Stimulated activated CD4-positive, alpha-beta T cell treated with anti-CD3 and anti-CD28 coated beads, TNF-alpha, amount 100 ng/mL, for 1 hour (primary cell): Measurements from ENCODE around the gene PASK.

Source experiments
- DNase-seq, 3 donors: peaks; one replicate each; pipeline ENCODE4 v3.0.0-alpha.2; 2020; ENCODE audit warnings: low read depth in 3 of 3, low spot score in 1 of 3

The PASK gene

DNA sequence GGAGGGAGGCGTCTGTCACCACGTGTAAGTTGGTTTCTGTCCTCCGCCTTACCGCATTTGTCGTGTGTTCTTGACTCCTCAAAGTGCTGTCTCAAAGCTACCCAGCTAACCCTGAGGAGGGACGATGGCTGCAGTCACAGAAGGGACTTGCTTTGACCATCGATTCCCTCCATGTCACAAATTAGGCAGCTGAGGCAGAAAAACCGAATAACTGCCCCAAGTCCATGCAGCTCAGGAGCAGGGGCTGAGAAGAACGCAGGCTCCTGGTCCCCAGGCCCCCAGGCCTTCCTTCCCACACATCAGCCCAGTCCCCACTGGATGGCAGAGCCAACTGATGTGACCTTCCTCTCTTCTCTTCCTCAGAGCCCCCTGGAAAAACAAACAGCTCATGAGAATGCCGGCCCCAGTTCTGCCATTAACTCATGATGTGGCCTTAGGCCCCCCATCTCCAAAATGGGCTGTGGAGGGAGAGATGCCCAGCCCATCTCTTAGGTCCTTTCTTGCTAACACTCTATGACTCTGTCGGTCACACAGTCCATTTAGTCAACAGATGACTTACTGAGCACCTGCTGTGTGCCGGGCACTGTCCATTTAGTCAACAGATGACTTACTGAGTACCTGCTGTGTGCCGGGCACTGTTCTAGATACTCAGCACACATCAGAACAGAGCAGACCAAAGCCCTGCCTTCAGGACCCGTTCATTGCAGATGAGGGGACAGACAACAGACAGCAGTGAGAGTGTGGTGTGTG lies 66.8 kb downstream of the PASK start:
- no peak for DNase-seq

DNA sequence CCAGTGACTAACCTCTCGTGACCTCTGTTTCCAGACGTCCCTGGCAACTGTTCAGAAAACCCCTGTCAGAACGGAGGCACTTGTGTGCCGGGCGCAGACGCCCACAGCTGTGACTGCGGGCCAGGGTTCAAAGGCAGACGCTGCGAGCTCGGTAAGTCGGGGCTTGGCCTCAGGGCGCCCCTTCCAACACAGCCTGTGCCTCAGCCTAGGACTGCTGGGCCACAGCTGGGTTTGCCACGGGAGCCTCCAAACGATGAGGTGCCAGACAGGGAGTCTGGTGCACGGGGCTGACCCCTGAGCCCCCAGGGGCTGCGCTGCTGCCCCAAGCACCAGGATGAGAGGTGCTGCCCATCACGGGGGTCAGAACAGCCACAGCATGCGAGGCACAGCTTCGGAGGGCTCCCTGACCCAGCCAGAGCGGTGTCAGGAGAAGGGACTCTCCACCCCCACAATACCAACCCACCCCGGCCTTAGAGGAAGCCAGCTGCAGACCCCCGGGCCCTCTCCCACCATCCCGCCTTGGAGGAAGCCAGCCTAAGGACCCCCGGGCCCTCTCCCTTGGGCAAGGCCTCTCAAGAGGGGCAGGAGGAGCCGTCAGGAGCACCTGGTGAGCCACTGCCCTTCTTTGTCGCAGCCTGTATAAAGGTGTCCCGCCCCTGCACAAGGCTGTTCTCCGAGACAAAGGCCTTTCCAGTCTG lies 67.5 kb downstream of the PASK start:
- DNase-seq: no peak

DNA sequence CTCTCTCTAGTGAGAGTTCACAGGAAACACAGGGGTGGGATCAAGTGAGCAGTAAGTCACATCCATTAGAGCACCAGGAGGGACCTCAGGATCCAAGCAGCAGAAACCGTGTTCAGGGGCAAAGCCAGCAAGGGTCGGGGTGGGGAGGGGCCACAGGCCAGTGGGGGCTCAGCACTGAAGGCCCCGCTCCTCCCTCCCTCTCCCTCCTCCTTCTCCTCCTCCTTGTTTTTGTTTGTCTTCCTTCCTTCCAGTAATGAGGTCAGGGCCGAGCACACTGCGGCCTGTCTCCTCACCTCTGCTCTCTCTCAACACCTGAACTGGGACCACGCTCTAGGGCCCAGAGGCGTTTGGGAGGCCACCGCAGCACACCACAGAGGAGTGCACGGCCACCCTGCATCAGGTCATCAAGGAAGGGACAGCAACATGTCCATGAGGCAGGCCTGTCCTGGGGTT lies 68.1 kb downstream of the PASK start:
- DNase-seq: no peak

DNA sequence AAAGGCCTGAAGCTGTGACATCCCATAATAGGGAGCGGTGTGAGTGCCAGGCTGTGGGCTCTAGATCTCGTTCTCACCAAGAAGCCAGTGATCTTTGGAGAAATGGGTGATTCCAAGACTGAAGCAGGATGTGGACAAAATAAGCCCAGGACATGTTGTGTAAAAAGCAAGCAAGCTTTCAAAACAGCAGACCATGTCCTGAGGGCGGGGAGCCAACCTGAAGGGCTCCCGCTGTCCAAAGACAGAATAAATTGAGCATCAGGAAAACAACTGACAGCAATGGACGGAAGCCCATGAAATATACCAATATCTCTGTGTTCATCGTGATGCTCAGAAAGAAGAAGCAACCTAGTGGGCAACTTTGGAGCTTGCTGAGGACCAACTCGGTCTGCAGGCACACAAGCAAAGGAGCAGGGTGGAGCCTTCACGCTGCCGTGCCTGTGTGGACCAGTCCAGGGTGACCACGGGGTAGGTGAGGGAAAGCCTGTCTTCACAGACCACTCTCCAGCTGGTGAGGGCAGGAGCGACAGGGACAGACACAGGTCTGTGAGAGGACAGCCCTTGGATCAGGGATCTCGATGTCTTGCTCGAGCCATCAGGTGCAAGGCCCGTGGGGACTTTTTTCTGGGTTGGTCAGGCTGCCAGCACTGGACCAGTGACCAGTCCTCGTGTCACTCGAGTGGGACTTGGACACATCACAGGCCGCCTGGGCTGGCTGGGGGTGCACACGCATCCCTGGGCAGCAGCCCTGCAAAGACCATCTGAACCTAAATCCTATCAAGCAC lies 68.7 kb downstream of the PASK start:
- DNase-seq: no peak

DNA sequence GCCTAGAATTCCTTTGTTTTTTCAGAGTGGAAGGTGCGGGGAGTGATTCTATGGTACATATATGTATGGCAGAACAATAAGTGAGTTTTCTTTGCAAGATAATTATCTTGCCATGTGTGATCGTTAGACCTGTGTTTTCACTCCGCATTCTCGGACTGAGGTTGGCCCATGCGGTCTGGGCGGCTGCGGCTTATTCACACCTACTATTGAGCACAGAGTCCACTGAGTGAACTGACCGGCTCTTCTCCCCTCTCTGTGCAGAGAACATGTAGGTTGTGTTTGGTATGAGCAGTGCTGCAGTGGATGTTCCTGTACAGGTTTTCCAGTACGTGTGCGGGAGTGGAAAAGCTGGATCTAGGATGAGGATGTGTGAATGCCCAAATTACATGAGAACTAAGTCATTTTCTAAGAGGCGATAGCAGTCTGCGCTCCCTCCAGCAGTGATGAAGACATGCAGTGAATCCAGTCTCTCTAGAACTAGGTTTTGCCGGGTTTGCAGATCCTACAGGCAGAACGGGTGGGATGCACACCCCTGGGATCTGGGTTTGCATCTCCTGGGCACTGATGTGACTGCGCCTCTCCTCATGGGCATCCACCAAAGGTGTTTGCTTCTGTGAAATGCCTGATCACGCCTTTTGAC lies 74.3 kb downstream of the PASK start:
- DNase-seq: no peak

DNA sequence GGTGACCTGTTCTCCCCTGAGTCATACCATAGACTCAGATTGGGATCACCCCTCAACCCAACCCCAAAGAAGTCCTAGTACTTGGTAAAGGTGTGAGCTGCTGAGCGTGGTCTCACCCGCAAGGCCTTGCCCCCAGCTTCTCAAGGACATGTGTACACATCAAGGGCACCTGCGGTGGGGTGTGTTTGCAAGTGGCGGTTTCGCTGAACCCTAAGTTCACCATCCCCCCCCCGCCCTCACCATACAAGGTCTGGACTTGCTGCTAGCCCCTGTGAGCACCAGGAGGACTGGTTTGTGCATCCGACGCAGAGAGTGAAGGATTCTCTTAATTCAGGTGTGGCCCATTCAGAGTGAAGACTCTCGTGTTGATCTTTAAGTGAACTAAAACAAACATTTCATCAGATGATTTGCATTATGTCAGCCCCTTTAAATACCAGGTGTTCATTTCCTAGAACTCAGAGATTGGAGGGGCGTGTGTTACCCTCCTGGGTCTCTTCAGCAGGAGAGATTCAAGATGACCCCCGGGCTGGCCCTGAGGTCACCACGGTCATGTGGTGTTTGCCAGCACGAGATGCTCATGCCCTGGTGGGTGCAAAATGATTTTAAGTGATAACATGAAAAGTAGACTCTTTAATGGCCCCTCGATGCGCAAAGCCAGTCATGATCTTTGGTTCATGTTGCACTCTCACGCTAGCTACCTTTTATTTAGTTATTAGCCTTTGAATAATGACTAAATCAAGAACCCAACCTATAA lies 75.0 kb downstream of the PASK start:
- no peak for DNase-seq

DNA sequence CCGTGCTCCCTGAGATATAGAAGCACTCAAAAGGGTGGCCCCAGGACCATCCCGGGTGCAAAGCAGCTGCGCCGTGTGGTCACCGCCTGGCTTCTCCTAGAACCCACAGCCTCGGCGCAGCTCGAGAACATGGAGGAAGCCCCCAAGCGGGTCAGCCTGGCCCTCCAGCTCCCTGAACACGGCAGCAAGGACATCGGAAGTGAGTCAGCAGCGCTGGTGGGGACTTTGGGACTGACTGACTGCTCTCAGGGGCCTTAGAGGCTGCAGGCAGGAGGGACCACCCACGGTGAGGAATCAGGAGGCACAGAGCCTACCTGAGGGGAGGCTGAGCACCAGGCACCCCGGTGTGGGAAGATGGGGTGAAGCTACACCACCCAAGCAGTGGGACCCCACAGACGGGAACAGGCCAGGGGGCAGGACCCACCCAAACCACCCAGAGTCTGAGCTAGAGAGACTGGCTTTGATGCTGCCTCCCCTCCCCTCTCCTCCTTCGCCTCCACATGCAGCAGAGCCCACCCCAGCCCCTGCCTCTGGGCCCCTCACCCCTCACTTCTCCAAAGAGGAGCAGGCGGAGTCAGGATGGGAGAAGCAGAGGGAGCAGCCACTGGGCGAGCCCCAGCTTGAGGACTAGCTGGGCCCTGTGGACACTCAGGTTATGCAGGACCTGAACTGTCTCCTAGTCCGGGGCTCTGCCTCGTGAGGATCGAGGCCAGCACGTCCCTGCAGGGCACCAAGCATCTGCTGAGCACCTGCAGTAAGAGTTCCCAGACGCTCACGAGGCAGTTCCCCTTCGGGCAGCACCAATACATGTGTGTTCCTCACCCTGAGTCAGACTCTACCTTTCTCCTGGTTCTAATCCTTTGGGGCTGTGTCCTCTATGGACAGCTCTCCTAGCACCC lies 75.9 kb downstream of the PASK start:
- no peak for DNase-seq

DNA sequence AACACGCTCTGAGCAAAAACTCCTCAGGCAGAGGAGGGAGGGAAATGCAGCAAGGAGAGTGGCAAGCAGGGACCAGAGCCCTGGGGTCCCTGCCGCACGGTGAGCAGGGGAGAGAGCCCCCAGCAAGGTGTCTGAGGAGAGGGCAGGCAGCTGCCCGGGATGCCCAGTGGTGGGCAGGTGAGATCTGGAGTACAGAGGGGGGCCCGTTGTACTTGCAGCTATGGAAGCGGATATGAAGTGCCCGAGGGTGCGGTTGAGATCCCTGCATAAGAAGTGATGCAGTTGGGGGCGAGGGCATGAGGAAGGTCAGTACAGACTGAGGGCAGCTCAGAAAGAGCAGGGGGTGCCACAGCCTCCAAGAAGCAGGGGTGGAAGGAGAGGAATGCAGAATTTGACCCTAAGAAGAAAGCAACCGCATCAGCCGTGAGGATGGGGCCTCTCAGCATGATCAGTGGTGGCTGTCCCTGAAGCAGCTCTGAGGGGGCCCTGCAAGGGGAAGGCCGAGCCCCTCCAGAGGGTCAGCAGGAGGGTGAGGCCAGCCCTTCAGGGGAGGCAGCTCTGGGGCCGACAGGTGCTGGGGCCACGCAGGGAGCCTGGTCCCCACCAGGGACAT lies 76.6 kb downstream of the PASK start:
- DNase-seq: no peak

DNA sequence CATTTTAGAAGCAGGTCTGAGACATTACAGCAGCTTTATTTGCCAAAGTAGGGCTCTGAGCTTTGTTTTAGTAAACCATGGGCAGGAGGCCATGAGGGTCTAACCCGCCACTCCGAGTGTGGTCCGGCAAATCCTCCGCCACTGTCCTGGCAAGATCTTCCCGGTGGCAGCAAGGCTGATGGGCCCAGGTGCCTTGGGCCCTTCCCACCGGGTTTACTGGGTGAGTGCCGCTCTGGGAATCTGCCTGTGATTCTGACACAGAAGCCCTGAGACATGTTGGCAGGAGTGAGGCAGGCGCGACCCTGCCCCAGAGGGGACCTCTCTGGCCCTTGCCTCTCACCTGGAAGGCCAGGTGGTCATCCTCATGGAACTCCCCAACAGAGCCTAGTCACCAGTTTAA lies 77.1 kb downstream of the PASK start:
- DNase-seq: no peak

DNA sequence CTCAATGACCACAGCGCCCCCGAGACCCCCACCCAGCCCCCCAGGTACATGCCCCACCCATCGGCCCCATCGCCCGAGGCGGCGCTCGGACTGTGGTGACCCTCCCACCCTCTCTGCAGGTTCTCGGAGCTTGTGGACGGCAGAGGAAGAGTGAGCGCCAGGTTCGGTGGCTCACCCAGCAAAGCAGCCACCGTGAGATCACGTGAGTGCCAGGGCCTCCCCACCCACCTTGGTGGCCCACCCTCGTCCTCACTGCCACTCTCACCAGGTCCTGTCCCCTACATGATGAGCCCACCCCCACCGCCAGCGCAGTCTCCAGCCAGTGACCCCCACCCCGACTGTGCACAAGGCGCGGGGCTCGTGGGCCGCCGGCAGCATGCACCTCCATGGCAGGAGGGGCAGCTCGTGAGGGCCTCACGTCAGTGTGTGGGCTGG lies 77.6 kb downstream of the PASK start:
- DNase-seq: no peak

DNA sequence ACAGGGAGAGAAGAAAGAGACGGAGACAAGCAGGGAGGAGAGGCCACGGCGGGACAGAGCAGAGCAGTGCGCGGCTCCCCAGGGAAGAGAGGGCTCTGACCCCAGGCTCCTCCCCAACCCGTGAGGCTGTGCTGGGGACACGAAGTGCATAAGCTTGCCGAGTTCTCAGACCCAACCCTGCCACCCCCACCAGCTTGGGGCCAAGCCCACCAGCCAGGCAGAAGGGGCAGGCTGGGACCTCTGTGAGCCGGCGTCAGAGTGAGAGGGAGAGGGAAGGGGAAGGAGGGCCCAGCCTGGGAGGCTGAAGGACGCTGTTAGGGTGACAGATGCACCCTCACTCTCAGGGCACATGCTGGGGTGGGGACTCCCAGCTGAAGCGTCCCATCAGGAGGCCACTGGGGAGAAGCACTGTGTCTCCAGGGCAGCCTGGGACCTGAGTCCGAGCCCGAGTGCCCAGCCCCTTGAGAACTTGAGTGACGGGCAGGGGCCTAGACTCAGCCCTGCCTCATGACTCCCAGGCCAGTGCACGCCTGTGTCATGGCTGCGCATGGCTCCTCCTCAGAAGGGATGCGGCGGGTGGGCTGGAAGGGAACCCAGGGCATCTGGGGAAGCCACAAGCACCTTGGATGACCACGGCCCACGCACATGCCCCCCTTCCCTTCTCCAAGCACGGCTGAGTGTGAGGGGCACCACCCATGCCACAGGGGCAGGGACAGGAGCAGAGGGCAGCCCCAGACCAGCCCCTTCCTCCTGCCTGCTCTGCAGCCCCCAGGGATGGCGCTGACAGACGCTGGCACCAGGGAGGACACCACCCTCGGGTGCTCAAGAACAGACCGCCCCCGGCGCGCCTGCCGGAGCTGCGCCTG lies 78.2 kb downstream of the PASK start:
- no peak for DNase-seq

DNA sequence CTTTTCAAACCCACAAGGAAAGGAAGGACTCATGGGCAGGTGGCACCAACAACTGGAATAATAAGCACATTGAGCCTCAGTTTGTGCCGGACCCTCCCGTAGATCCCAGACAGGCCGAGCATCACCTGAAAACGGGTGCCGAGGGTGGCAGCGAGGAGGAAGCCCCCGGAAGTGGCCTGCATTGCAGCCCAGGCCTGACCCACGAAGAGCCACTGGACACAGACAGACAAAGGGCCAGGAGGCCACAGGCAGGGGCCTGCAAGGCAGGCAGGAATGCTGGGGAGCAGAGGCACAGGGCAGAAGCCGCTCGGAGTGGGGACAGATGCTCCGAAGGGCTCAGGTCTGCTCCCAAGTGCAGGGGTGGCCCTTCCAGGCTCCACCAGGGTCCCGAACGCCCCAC lies 78.9 kb downstream of the PASK start:
- no peak for DNase-seq

DNA sequence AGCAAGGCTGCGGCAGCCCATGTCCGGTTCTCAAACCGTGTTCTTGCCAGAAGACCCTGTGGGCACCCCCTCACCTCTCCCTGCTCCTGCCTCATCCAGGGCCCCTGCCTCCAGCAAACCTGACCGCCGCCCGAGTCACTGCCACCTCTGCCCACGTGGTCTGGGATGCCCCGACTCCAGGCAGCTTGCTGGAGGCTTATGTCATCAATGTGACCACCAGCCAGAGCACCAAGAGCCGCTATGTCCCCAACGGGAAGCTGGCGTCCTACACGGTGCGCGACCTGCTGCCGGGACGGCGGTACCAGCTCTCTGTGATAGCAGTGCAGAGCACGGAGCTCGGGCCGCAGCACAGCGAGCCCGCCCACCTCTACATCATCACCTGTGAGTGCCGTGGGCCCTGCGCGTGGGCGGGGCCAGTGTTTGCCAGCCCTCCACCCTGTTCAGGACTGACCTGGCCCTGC lies 79.4 kb downstream of the PASK start:
- no peak for DNase-seq

DNA sequence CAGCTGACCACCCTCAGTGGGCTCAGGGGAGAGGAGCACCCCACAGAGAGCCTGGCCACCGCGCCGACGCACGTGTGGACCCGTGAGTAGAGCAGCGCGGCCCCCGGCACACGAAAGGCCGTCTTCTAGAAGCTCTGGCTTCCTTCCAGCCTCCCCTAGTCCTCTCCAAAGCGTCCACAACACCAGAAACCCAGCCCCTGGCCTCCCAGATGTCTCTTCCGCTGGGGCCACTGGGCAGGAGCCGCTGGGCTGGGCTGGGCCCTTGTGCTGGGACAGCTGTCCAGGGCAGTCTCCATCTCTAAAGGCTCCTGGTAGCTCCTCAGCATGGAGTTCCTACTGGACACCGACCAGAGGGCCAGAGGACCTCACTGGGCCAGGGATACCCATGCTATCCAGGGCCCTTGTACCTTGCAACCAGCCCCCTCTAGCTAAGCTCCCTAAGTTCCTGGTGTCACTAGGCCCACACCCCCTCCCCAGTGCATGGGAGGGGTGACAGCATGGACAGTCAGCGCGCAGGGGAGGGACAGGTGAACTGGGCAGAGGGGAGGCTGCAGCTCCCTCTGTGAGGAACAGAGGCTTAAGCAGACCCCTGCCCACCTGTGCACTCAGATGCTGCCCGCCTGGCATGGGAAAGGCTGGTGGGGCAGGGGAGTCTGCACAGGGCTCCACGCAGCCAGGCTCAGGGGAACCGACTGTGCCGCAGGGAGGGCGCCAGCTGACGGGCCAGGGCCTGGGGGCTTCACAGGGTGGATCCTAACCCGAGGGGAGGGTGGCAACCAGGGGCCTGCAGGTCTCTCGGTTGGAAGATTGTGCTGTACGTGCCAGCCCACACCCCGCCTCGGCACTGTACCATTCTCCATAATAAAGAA lies 80.1 kb downstream of the PASK start:
- DNase-seq: no peak

DNA sequence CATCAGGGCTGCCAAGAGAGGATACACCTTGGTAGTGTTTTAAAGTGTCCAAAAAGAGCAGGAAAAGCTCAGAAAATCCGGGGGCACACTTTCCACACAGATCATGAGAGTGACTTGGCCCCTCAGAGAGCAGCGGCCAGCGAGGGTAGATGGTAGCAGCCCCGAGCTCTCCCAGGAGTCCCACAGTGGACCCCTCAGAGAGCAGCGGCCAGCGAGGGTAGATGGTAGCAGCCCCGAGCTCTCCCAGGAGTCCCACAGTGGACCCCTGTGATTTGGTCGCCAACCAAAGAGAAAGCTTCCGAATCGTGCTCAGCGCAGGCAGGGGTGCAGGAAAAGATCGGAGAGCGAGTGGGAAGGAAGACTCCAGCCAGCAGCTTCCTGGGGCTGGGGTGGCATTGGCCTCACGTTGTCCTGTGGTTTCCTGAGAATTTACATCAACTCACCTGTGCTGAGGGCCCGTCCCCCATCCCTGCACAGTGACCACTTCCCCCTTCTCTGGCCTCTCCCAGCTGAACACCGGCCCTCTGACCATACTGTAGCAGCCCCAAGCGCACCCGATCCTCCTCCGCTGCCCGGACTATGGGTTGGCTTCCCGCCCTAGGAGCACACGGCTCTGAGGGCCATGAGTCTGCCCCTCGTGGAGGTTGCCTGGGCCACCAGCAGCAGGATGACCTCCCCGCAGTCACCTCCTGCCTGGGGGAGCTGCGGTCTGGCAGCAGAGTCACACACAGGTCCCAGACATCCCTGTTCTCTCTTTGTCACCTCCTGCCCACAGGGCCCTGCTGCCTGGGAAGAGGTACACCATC lies 80.9 kb downstream of the PASK start:
- no peak for DNase-seq

DNA sequence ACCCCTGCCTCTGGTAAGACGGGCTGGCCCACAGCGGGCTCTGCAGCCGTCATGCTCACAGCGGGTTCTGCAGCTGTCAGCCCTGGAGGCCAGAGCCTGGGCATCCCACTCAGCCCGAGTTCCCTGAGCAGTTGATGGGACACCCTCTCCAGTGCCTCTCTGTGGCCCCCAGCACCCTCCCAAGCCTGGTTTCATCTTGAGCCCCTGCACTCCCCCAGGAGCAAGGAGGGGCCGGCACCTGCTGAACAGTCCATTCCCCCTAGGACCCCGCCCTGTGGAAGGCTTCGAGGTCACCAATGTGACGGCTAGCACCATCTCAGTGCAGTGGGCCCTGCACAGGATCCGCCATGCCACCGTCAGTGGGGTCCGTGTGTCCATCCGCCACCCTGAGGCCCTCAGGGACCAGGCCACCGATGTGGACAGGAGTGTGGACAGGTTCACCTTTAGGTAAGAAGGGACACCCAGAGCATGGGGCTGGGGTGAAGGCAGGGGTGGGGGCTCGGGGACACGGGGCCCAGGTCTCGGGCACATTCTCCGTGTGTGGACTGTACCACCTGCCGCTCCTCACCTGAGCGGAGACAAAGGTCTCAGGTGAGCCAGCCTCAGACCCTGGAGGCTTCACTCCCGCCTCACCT lies 81.7 kb downstream of the PASK start:
- no peak for DNase-seq
